HepG2 (cell line): ENCODE results near the gene CCNYL1. TPM values are rescaled to one million over a fixed set of nuclear protein-coding genes. Genes with fewer than 3 reads are reported as not detected.
A peak's percentile ranks its signal among the peaks of the same experiment; 100 is the strongest.

Source experiments
- AGO2 ChIP-seq: fragments of 200-400 bp; formaldehyde crosslinking; optimal IDR thresholded peaks from 2 replicates; pipeline ENCODE3; 2017; ENCODE audit warnings: mild to moderate bottlenecking, low read depth, low read length, moderate library complexity
- CHD2 ChIP-seq: IDR thresholded peaks from 2 replicates; pipeline ENCODE4 v1.6.1; 2011; ENCODE audit warnings: low read depth, low read length, improper control_type of control experiment
- GLI4 ChIP-seq: sonication (generic); formaldehyde crosslinking; IDR thresholded peaks from 2 replicates; pipeline ENCODE4 v1.5.1; 2020; ENCODE audit warnings: missing genetic modification reagents, mild to moderate bottlenecking, moderate library complexity, borderline replicate concordance
- KLF16 ChIP-seq, 2 experiments: sonication (generic) in 1 of 2; formaldehyde crosslinking in 1 of 2; IDR thresholded peaks; 2 replicates each; pipeline versions ENCODE4 v1.6.1 to v1.8.0; 2016 to 2023; ENCODE audit warnings: missing genetic modification reagents in 2 of 2, missing compliant biosample characterization in 1 of 2
- KMT2A ChIP-seq: sonication (generic); formaldehyde crosslinking; IDR thresholded peaks from 2 replicates; pipeline ENCODE4 v1.4.0; 2020; ENCODE audit warnings: missing genetic modification reagents
- SALL1 ChIP-seq: sonication (generic); formaldehyde crosslinking; IDR thresholded peaks from 2 replicates; pipeline ENCODE4 v1.8.0; 2022; ENCODE audit warnings: mild to moderate bottlenecking, missing genetic modification reagents
- TCF12 ChIP-seq, 2 experiments: fragments of 450-650 bp in 1 of 2; sonication (generic) in 1 of 2; formaldehyde crosslinking in 1 of 2; IDR thresholded peaks; 2 replicates each; pipeline versions ENCODE4 v1.6.1 to v1.8.0; 2017 to 2022; ENCODE audit warnings: antibody characterized with exemption in 1 of 2, mild to moderate bottlenecking in 1 of 2, missing genetic modification reagents in 1 of 2, moderate library complexity in 1 of 2
- ZBTB42 ChIP-seq: sonication (generic); formaldehyde crosslinking; IDR thresholded peaks from 2 replicates; pipeline ENCODE4 v1.5.0; 2020; ENCODE audit warnings: mild to moderate bottlenecking, missing genetic modification reagents
- ZBTB7B ChIP-seq: sonication (generic); formaldehyde crosslinking; IDR thresholded peaks from 2 replicates; pipeline ENCODE4 v1.4.0; 2020; ENCODE audit warnings: missing genetic modification reagents
- ZNF367 ChIP-seq: sonication (generic); formaldehyde crosslinking; IDR thresholded peaks from 2 replicates; pipeline ENCODE4 v1.4.0; 2020; ENCODE audit warnings: missing genetic modification reagents, borderline replicate concordance
- ZNF746 ChIP-seq: sonication (generic); formaldehyde crosslinking; IDR thresholded peaks from 2 replicates; pipeline ENCODE4 v1.8.0; 2022; ENCODE audit warnings: mild to moderate bottlenecking, missing genetic modification reagents
- ZSCAN9 ChIP-seq: IDR thresholded peaks from 2 replicates; pipeline ENCODE4 v1.6.1; 2016; ENCODE audit warnings: borderline replicate concordance
- polyA plus RNA-seq, 8 experiments: library from polyadenylated mRNA; depleted of rRNA in 3 of 8; stranded (reverse) in 7 of 8; unstranded in 1 of 8; fragments of >200 nt; fragmentation: Illumina TruSeq in 4 of 8; extraction: Trizol in 4 of 8; gene quantifications; 2 replicates each; pipeline versions ENCODE4 v1.2.1 to v1.2.3, GENCODE V29; 2011 to 2016; ENCODE audit warnings: low read depth in 4 of 8, missing spikeins in 1 of 8, mixed read lengths in 1 of 8; ENCODE audit not compliant: insufficient read depth in 1 of 8
- total RNA-seq, 5 experiments: library from RNA; depleted of rRNA; stranded (reverse); fragments of >200 nt; fragmentation: Illumina TruSeq; extraction: Trizol; gene quantifications; 2 replicates each; pipeline ENCODE4 v1.2.3, GENCODE V29; 2016; ENCODE audit warnings: low read depth in 1 of 5
- TF ChIP-seq, protein P1 (sequence below): sonication (generic); formaldehyde crosslinking; IDR thresholded peaks from 2 replicates; pipeline ENCODE4 v1.4.0; 2020; ENCODE audit warnings: mild to moderate bottlenecking, missing genetic modification reagents, borderline replicate concordance
- TF ChIP-seq, protein P2 (sequence below): sonication (generic); formaldehyde crosslinking; IDR thresholded peaks from 2 replicates; pipeline ENCODE4 v1.5.0; 2020; ENCODE audit warnings: missing genetic modification reagents
- TF ChIP-seq, protein P3 (sequence below): sonication (generic); formaldehyde crosslinking; IDR thresholded peaks from 2 replicates; pipeline ENCODE4 v1.5.0; 2020; ENCODE audit warnings: mild to moderate bottlenecking, missing genetic modification reagents
- TF ChIP-seq, protein P4 (sequence below): sonication (generic); formaldehyde crosslinking; IDR thresholded peaks from 2 replicates; pipeline ENCODE4 v1.4.0; 2020; ENCODE audit warnings: missing genetic modification reagents
- TF ChIP-seq, protein P5 (sequence below): sonication (generic); formaldehyde crosslinking; IDR thresholded peaks from 2 replicates; pipeline ENCODE4 v1.8.0; 2022; ENCODE audit warnings: missing genetic modification reagents, low read depth, mild to moderate bottlenecking, borderline replicate concordance

Gene CCNYL1
- total and polyA plus RNA-seq, 2 of the 13 experiments (the other 11 are each of a cell fraction or from before 2014, with no cell fraction given), result 12.5 to 16.2 TPM

DNA sequence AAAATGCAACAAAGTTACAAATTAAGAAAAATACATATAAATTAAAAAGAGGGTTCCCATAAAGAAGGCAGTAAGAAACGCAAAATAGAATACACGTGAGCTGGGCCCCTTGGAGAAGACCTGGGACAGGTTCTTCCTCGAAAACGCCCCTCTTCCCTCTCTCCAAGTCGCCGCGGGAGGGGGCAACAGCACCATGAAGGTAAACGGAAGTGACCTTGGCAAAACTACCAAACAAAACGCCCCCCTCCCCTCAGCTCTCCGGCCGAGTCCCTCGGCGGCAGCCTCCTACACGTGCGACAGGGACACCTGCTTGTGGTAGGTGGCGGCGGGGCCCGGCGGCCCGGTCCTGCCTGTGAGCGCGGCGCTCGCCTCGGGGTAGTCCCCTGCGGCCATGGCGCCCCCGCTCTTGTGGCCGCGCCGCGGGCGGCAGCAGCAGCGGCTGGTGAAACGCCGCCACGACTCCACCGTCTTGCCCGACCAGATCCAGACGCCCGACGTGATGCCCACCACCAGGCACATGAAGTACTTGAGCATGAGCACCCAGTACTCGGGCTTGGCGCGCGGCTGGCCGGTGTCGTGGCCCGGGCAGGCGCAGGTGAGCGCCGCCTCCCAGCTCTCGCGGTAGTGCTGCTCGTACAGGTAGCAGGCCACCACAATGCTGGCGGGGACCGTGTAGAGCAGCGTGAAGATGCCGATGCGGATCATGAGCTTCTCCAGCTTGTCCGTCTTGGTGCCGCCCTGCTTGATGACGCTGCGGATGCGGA lies 55.4 kb downstream of the CCNYL1 start (continued):
- TF ChIP-seq AGO2 (peak; percentile 92), KMT2A (CRISPR knock-in tag) (peak; percentile 80), TCF12 (IDR thresholded peaks at IDR 0.05) (no peak), TCF12 (CRISPR knock-in tag; IDR thresholded peaks at IDR 0.05) (peak; percentile 41; the same call in 1 of the 2 replicates), SALL1 (CRISPR knock-in tag) (peak; percentile 60; the same call in 1 of the 2 replicates), ZNF367 (CRISPR knock-in tag) (no peak), GLI4 (CRISPR knock-in tag) (peak; percentile 84; the same call in 1 of the 2 replicates), KLF16 (CRISPR knock-in tag; IDR thresholded peaks at IDR 0.05) (peak in 1 of 2 experiments; percentile 63; a peak in 1 of 4 replicates), ZSCAN9 (CRISPR knock-in tag) (peak; percentile 37; the same call in 1 of the 2 replicates), ZBTB7B (CRISPR knock-in tag) (peak; percentile 54), ZNF746 (CRISPR knock-in tag) (peak; percentile 48; the same call in 1 of the 2 replicates), ZBTB42 (no peak), CHD2 (no peak)
- TF ChIP-seq, protein P1, sequence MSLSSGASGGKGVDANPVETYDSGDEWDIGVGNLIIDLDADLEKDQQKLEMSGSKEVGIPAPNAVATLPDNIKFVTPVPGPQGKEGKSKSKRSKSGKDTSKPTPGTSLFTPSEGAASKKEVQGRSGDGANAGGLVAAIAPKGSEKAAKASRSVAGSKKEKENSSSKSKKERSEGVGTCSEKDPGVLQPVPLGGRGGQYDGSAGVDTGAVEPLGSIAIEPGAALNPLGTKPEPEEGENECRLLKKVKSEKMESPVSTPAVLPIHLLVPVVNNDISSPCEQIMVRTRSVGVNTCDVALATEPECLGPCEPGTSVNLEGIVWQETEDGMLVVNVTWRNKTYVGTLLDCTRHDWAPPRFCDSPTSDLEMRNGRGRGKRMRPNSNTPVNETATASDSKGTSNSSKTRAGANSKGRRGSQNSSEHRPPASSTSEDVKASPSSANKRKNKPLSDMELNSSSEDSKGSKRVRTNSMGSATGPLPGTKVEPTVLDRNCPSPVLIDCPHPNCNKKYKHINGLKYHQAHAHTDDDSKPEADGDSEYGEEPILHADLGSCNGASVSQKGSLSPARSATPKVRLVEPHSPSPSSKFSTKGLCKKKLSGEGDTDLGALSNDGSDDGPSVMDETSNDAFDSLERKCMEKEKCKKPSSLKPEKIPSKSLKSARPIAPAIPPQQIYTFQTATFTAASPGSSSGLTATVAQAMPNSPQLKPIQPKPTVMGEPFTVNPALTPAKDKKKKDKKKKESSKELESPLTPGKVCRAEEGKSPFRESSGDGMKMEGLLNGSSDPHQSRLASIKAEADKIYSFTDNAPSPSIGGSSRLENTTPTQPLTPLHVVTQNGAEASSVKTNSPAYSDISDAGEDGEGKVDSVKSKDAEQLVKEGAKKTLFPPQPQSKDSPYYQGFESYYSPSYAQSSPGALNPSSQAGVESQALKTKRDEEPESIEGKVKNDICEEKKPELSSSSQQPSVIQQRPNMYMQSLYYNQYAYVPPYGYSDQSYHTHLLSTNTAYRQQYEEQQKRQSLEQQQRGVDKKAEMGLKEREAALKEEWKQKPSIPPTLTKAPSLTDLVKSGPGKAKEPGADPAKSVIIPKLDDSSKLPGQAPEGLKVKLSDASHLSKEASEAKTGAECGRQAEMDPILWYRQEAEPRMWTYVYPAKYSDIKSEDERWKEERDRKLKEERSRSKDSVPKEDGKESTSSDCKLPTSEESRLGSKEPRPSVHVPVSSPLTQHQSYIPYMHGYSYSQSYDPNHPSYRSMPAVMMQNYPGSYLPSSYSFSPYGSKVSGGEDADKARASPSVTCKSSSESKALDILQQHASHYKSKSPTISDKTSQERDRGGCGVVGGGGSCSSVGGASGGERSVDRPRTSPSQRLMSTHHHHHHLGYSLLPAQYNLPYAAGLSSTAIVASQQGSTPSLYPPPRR (CRISPR knock-in tag), result no peak
- TF ChIP-seq, protein P2, sequence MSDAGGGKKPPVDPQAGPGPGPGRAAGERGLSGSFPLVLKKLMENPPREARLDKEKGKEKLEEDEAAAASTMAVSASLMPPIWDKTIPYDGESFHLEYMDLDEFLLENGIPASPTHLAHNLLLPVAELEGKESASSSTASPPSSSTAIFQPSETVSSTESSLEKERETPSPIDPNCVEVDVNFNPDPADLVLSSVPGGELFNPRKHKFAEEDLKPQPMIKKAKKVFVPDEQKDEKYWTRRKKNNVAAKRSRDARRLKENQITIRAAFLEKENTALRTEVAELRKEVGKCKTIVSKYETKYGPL (CRISPR knock-in tag), result no peak
- TF ChIP-seq, protein P3, sequence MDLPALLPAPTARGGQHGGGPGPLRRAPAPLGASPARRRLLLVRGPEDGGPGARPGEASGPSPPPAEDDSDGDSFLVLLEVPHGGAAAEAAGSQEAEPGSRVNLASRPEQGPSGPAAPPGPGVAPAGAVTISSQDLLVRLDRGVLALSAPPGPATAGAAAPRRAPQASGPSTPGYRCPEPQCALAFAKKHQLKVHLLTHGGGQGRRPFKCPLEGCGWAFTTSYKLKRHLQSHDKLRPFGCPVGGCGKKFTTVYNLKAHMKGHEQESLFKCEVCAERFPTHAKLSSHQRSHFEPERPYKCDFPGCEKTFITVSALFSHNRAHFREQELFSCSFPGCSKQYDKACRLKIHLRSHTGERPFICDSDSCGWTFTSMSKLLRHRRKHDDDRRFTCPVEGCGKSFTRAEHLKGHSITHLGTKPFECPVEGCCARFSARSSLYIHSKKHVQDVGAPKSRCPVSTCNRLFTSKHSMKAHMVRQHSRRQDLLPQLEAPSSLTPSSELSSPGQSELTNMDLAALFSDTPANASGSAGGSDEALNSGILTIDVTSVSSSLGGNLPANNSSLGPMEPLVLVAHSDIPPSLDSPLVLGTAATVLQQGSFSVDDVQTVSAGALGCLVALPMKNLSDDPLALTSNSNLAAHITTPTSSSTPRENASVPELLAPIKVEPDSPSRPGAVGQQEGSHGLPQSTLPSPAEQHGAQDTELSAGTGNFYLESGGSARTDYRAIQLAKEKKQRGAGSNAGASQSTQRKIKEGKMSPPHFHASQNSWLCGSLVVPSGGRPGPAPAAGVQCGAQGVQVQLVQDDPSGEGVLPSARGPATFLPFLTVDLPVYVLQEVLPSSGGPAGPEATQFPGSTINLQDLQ (CRISPR knock-in tag), result 0 out of 2 replicates have a peak, but pooled peaks have one; percentile 1
- TF ChIP-seq, protein P4, sequence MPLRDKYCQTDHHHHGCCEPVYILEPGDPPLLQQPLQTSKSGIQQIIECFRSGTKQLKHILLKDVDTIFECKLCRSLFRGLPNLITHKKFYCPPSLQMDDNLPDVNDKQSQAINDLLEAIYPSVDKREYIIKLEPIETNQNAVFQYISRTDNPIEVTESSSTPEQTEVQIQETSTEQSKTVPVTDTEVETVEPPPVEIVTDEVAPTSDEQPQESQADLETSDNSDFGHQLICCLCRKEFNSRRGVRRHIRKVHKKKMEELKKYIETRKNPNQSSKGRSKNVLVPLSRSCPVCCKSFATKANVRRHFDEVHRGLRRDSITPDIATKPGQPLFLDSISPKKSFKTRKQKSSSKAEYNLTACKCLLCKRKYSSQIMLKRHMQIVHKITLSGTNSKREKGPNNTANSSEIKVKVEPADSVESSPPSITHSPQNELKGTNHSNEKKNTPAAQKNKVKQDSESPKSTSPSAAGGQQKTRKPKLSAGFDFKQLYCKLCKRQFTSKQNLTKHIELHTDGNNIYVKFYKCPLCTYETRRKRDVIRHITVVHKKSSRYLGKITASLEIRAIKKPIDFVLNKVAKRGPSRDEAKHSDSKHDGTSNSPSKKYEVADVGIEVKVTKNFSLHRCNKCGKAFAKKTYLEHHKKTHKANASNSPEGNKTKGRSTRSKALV (CRISPR knock-in tag), result peak; percentile 2; the same call in 1 of the 2 replicates
- TF ChIP-seq, protein P5, sequence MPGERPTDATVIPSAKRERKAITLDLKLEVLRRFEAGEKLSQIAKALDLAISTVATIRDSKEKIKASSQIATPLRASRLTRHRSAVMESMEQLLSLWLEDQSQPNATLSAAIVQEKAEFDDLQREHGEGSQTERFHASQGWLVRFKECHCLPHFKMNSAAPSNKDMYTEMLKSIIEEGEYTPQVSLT, result no peak
